Calu3 (cell line): ENCODE results near the gene CBFA2T2. TPM values are rescaled to one million over a fixed set of nuclear protein-coding genes. Genes with fewer than 3 reads are reported as not detected.

Experiments
- BruUV-seq: library from RNA; stranded (reverse); fragments of 400-500 nt; replicated peaks from 2 replicates; lab custom pipeline; 2021; lab: Mats Ljungman, UMichigan
- CTCF ChIA-PET: fragments of 300-600 bp; sonication (Branson Sonifier 250); formaldehyde crosslinking; loops from one replicate; lab custom pipeline; 2022; ENCODE audit warnings: antibody characterized with exemption; lab: Charles Lee
- DNase-seq: peaks from one replicate; pipeline ENCODE4 v3.0.0; 2022
- H3K27ac Mint-ChIP-seq: one replicate; pipeline ENCODE4 v1.8.0; 2022; ENCODE audit warnings: mixed read lengths; ENCODE audit not compliant: unreplicated experiment
- H3K27me3 Mint-ChIP-seq: one replicate; pipeline ENCODE4 v1.8.0; 2022; ENCODE audit warnings: mixed read lengths; ENCODE audit not compliant: unreplicated experiment
- H3K36me3 Mint-ChIP-seq: one replicate; pipeline ENCODE4 v1.8.0; 2022; ENCODE audit warnings: mild to moderate bottlenecking, moderate library complexity, mixed read lengths; ENCODE audit not compliant: insufficient read depth, unreplicated experiment
- H3K4me1 Mint-ChIP-seq: one replicate; pipeline ENCODE4 v1.8.0; 2022; ENCODE audit warnings: mild to moderate bottlenecking, low read depth, mixed read lengths; ENCODE audit not compliant: unreplicated experiment
- H3K4me3 Mint-ChIP-seq: one replicate; pipeline ENCODE4 v1.8.0; 2022; ENCODE audit warnings: mild to moderate bottlenecking, low read depth, moderate library complexity, mixed read lengths; ENCODE audit not compliant: unreplicated experiment
- H3K9me3 Mint-ChIP-seq: one replicate; pipeline ENCODE4 v1.8.0; 2022; ENCODE audit warnings: low read depth, mixed read lengths; ENCODE audit not compliant: unreplicated experiment
- intact Hi-C: fragments of 100-400 bp; cut with micrococcal nuclease; formaldehyde crosslinking; loops from one replicate; pipeline ENCODE4 v1.10.0; 2022; ENCODE audit not compliant: unreplicated experiment
- total RNA-seq: library from RNA; stranded (reverse); gene quantifications from 2 replicates; pipeline ENCODE4 v1.2.3, GENCODE V29; 2022
- TF ChIP-seq, protein P1 (sequence below): fragments of 200-600 bp; IDR thresholded peaks from one replicate; pipeline ENCODE4 v1.8.0; 2022; ENCODE audit warnings: antibody characterized with exemption; ENCODE audit not compliant: unreplicated experiment

Gene CBFA2T2
- total RNA-seq, 1 experiment from 2014 or later: 20.5 TPM

DNA sequence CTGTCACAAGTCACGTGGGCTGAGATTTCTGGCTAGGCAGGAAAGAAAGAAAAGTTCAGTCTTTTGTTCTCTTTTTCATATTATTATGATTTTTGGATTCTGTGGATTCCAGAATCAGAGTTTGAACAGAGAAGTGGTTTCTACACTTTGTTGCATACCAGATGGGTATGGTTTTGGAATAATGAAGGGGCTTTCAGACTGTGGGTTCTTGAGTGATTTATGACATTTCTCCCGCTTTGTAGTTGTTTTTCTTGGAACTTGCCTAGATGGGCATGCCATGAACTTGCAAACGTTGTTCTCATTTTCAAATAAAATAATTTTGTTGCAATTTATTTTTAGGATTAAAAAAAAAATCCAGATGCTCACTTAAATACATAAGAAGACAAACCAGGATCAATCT lies 34.4 kb downstream of the CBFA2T2 start:
- H3K4me1 Mint-ChIP-seq: peaks cover 8% of the 10 kb centered on the region
- no peak overlapping the region for H3K27ac Mint-ChIP-seq
- intact Hi-C loops: no loop called here
- no peaks in the 10 kb centered on the region for H3K27me3 Mint-ChIP-seq
- H3K36me3 Mint-ChIP-seq: no peaks in the 10 kb centered on the region
- CTCF ChIA-PET: no interaction called here
- H3K9me3 Mint-ChIP-seq: no peaks in the 10 kb centered on the region
- BruUV-seq: no TSS peak
- H3K4me3 Mint-ChIP-seq: no peak overlapping the region
- no peak for DNase-seq
- TF ChIP-seq, protein P1, sequence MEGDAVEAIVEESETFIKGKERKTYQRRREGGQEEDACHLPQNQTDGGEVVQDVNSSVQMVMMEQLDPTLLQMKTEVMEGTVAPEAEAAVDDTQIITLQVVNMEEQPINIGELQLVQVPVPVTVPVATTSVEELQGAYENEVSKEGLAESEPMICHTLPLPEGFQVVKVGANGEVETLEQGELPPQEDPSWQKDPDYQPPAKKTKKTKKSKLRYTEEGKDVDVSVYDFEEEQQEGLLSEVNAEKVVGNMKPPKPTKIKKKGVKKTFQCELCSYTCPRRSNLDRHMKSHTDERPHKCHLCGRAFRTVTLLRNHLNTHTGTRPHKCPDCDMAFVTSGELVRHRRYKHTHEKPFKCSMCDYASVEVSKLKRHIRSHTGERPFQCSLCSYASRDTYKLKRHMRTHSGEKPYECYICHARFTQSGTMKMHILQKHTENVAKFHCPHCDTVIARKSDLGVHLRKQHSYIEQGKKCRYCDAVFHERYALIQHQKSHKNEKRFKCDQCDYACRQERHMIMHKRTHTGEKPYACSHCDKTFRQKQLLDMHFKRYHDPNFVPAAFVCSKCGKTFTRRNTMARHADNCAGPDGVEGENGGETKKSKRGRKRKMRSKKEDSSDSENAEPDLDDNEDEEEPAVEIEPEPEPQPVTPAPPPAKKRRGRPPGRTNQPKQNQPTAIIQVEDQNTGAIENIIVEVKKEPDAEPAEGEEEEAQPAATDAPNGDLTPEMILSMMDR: no peak

DNA sequence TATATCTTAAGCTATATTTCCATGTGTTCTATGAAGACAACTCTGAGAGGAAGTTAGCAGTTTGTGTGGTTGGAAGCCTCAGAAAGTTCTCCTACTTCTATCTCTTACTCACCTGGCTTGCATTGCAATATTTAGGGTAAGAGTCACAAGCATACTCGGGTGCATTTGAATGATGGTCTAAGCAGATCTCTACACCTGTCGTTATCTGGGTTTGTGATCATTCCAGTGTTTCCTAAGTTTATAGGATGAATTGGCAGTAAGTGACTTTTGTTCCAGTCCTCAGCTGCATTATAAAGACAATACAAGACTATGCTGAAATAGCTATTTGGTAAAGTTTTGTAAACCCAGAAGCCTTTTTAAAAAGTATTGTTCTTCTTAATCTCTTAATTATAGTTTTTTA lies 36.9 kb downstream of the CBFA2T2 start:
- BruUV-seq: no TSS peak
- Mint-ChIP-seq H3K27me3 (no peaks in the 10 kb centered on the region), H3K36me3 (no peaks in the 10 kb centered on the region), H3K27ac (no peak overlapping the region), H3K4me3 (no peak overlapping the region), H3K9me3 (no peaks in the 10 kb centered on the region), H3K4me1 (peaks cover 6% of the 10 kb centered on the region)
- TF ChIP-seq, protein P1: no peak
- intact Hi-C loops: no loop called here
- CTCF ChIA-PET: interaction anchor here (0.6 kb wide), 1 partner anchor 36 kb away, joined by 3 read pairs; no protein-coding TSS in a partner anchor
- DNase-seq: no peak

GRCh38 chr20:33531047-33531877 lies 41.4 kb downstream of the CBFA2T2 start:
- no peak for DNase-seq
- no peaks in the 10 kb centered on the region for H3K36me3 Mint-ChIP-seq
- no peak overlapping the region for H3K27ac Mint-ChIP-seq
- CTCF ChIA-PET: interaction anchor here (0.6 kb wide), 1 partner anchor 14 kb away, joined by 3 read pairs; no protein-coding TSS in a partner anchor
- peaks cover 6% of the 10 kb centered on the region for H3K4me1 Mint-ChIP-seq
- BruUV-seq: no TSS peak
- no peak overlapping the region for H3K4me3 Mint-ChIP-seq
- no peaks in the 10 kb centered on the region for H3K9me3 Mint-ChIP-seq
- TF ChIP-seq, protein P1: no peak
- intact Hi-C loops: no loop called here
- no peaks in the 10 kb centered on the region for H3K27me3 Mint-ChIP-seq

DNA sequence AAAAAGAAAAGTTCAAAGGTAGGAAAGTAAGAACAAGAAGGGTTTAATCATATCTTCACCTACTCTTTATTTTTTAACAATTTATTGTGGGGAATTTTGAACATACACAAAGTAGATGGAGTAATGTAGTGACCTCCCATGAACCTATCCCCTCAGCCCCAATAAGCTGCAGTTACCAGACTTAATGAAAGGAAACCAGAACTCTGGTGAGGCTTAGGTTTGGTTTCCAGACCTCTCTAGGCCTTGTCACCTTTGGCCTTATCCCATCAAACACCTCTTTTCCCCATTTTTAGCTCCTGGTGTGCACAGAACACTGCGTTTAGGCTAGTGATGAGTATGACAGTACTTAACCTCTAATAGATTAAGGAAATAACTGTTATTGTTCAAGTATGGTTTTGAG lies 42.0 kb downstream of the CBFA2T2 start:
- Mint-ChIP-seq H3K9me3 (no peaks in the 10 kb centered on the region), H3K36me3 (no peaks in the 10 kb centered on the region), H3K4me1 (peaks cover 6% of the 10 kb centered on the region), H3K4me3 (no peak overlapping the region), H3K27ac (no peak overlapping the region), H3K27me3 (no peaks in the 10 kb centered on the region)
- DNase-seq: no peak
- BruUV-seq: no TSS peak
- CTCF ChIA-PET: interaction anchor here (0.6 kb wide), 1 partner anchor 15 kb away, joined by 3 read pairs; no protein-coding TSS in a partner anchor
- intact Hi-C loops: no loop called here
- TF ChIP-seq, protein P1: no peak
